Nephron (organoid): ENCODE results near the gene GMPPA.

ENCODE experiments used
- H3K27ac Mint-ChIP-seq, 3 experiments: 2 replicates each; pipeline ENCODE4 v1.8.0; 2020; ENCODE audit warnings: mixed read lengths in 3 of 3, mild to moderate bottlenecking in 2 of 3, moderate library complexity in 1 of 3
- H3K27me3 Mint-ChIP-seq: 2 replicates; pipeline ENCODE4 v1.8.0; 2021; ENCODE audit warnings: low read depth, mild to moderate bottlenecking, moderate library complexity, mixed read lengths
- H3K36me3 Mint-ChIP-seq: 2 replicates; pipeline ENCODE4 v1.8.0; 2020; ENCODE audit warnings: low read depth, mixed read lengths
- H3K4me1 Mint-ChIP-seq: 2 replicates; pipeline ENCODE4 v1.8.0; 2020; ENCODE audit warnings: mixed read lengths
- H3K4me3 Mint-ChIP-seq, 3 experiments: 2 replicates each; pipeline ENCODE4 v1.8.0; 2020; ENCODE audit warnings: mild to moderate bottlenecking in 3 of 3, mixed read lengths in 3 of 3, moderate library complexity in 2 of 3
- H3K9me3 Mint-ChIP-seq: 2 replicates; pipeline ENCODE4 v1.8.0; 2020; ENCODE audit warnings: mixed read lengths
- CTCF ChIP-seq, 3 experiments: fragments of 200-600 bp; sonication (generic); IDR thresholded peaks; one replicate each; pipeline ENCODE4 v1.5.0; 2021; ENCODE audit warnings: antibody characterized with exemption in 3 of 3; ENCODE audit not compliant: unreplicated experiment in 3 of 3

GMPPA gene

GRCh38 chr2:219500135-219500534 lies 1.4 kb downstream of the GMPPA start:
- Mint-ChIP-seq H3K36me3 (peaks cover 7% of the 10 kb centered on the region), H3K4me3 (peak overlapping the region; percentile 87 to 91 (median 87)), H3K4me1 (peaks cover 39% of the 10 kb centered on the region), H3K27ac (peak overlapping the region; percentile 58 to 84 (median 78)), H3K27me3 (peaks cover 41% of the 10 kb centered on the region), H3K9me3 (no peaks in the 10 kb centered on the region)
- TF ChIP-seq CTCF (IDR thresholded peaks at IDR 0.05; ENCODE audit: unreplicated experiment in 3 of 3) = peak in 1 of 3 experiments; percentile 12

GRCh38 chr2:219501849-219502248 lies 3.2 kb downstream of the GMPPA start:
- no peak for TF ChIP-seq CTCF (IDR thresholded peaks at IDR 0.05; ENCODE audit: unreplicated experiment in 3 of 3)
- Mint-ChIP-seq H3K36me3 (peaks cover 11% of the 10 kb centered on the region), H3K4me3 (no peak overlapping the region), H3K27ac (peak overlapping the region in 1 of 3 experiments; percentile 47), H3K27me3 (peaks cover 24% of the 10 kb centered on the region), H3K9me3 (no peaks in the 10 kb centered on the region), H3K4me1 (peaks cover 38% of the 10 kb centered on the region)

- no peak for TF ChIP-seq CTCF (IDR thresholded peaks at IDR 0.05; ENCODE audit: unreplicated experiment in 3 of 3)
- H3K27me3 Mint-ChIP-seq = peaks cover 16% of the 10 kb centered on the region
- H3K4me3 Mint-ChIP-seq = no peak overlapping the region
- no peak overlapping the region for H3K27ac Mint-ChIP-seq
- peaks cover 42% of the 10 kb centered on the region for H3K4me1 Mint-ChIP-seq
- peaks cover 11% of the 10 kb centered on the region for H3K36me3 Mint-ChIP-seq
- H3K9me3 Mint-ChIP-seq = no peaks in the 10 kb centered on the region
Measured at GRCh38 chr2:219502618-219503017, 3.9 kb downstream of the GMPPA start.

GRCh38 chr2:219505585-219505984 lies 6.9 kb downstream of the GMPPA start:
- Mint-ChIP-seq H3K27me3 (peaks cover 20% of the 10 kb centered on the region), H3K36me3 (peaks cover 11% of the 10 kb centered on the region), H3K4me1 (peaks cover 39% of the 10 kb centered on the region), H3K27ac (no peak overlapping the region), H3K9me3 (no peaks in the 10 kb centered on the region), H3K4me3 (no peak overlapping the region)
- TF ChIP-seq CTCF (IDR thresholded peaks at IDR 0.05; ENCODE audit: unreplicated experiment in 3 of 3) = no peak

GRCh38 chr2:219506153-219506801 lies 7.6 kb downstream of the GMPPA start:
- no peak for TF ChIP-seq CTCF (IDR thresholded peaks at IDR 0.05; ENCODE audit: unreplicated experiment in 3 of 3)
- Mint-ChIP-seq H3K9me3 (no peaks in the 10 kb centered on the region), H3K27ac (peak overlapping the region in 1 of 3 experiments; percentile 86), H3K36me3 (peaks cover 11% of the 10 kb centered on the region), H3K27me3 (peaks cover 27% of the 10 kb centered on the region), H3K4me1 (peaks cover 38% of the 10 kb centered on the region), H3K4me3 (no peak overlapping the region)
